NCI-H128 (cell line): ENCODE measurements around the gene NOLC1.
"Not testable (repeated sequence)": the region's sequence is repeated elsewhere in the genome, so short reads cannot be mapped to it uniquely, and the experiment has no call there.

Experiments
- DNase-seq: peaks from one replicate; lab custom pipeline; 2025; ENCODE audit not compliant: unreplicated experiment; lab: John Stamatoyannopoulos, UW

The NOLC1 gene

DNA sequence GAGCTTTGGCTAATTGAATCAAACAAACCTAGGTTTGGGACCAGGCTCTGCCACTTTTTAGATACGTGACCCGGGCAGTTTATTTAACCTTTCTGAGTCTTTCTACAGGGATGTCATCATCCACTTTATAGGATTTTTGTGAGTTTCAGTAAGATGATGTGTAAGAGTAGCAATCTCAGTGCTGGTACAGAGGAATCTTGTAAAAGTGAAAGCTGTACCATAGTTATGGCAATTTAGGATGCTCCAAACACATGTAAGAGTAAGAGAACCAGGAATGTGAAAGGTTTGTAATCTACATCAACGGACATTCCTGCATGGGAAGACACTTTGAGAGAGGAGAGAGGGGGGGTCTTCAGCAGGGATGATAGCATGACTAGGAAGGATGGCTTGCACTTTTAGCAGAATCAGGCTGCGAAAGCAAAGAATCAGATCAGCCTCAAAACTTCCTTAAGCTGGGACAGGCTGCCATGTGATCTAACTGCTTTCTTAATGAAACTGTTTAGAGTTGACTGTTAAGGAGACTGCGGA, 968 bp downstream of the NOLC1 start:
- no peak for DNase-seq

DNA sequence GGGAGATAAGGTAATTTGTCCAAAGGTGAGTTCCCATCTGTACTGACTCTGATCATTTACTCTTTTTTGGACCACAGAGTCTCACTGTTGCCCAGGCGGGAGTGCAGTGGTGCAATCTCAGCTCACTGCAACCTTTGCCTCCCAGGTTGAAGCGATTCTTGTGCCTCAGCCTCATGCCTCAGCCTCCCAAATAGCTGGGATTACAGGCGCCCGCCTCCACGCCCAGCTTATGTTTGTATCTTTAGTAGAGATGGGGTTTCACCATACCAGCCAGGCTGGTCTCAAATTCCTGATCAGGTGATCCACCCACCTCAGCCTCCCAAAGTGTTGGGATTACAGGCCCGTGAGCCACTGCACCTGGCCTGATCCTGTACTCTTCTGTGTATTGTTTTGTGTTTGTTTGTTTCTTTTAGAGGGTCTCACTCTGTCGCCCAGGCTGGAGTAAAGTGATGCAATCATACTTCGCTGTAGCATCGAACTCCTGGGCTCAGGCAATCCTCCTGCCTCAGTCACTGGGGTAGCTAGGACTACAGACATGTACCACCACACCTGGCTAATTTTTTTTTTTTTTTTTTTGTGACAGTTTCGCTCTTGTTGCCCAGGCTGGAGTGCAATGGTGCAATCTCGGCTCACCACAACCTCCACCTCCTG, 2.4 kb downstream of the NOLC1 start:
- DNase-seq = no peak

DNA sequence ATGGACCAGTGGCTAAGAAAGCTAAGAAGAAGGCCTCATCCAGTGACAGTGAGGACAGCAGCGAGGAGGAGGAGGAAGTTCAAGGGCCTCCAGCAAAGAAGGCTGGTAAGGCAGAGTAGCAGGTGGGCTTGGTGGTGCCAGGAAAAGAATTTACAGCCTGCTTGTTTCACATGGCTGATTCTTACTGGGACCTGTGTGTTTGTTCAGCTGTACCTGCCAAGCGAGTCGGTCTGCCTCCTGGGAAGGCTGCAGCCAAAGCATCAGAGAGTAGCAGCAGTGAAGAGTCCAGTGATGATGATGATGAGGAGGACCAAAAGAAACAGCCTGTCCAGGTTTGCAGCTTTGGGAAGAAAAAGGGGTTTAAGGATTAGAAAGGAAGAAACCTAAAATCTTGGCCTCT, 5.0 kb downstream of the NOLC1 start:
- DNase-seq = no peak

DNA sequence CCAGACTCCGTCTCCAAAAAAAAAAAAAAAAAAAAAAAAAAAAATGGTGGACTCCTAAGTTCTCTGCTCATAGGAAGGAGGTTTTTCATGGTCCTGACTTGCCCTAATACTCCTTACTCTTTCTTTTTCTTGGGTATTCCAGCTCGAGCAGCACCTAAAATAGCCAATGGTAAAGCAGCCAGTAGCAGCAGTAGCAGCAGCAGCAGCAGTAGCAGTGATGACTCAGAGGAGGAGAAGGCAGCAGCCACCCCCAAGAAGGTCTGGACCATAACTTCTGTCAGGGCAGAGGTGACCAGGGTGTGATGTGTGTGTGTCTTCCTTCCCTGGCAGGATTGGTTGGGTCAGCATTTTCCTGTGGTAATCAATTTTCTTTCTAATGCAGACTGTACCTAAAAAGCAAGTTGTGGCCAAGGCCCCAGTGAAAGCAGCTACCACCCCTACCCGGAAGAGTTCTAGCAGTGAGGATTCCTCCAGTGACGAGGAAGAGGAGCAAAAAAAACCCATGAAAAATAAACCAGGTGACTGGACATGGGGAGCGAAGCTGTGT, 6.9 kb downstream of the NOLC1 start:
- DNase-seq = no peak

DNA sequence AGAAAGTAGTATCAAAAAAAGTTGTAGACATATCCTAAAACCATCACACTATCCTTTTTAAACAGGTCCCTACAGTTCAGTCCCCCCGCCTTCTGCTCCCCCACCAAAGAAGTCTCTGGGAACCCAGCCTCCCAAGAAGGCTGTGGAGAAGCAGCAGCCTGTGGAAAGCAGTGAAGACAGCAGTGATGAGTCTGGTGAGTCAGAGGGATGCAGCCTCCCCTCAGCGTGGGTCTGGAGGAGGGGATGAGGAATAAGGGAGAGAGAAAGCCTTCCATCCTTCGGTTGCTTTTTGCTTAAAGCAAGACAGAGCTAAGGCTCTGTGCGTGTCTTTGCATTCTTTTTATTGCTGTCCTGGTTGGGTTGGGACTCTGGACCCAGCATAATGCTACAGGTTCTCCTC, 7.6 kb downstream of the NOLC1 start:
- DNase-seq = no peak

DNA sequence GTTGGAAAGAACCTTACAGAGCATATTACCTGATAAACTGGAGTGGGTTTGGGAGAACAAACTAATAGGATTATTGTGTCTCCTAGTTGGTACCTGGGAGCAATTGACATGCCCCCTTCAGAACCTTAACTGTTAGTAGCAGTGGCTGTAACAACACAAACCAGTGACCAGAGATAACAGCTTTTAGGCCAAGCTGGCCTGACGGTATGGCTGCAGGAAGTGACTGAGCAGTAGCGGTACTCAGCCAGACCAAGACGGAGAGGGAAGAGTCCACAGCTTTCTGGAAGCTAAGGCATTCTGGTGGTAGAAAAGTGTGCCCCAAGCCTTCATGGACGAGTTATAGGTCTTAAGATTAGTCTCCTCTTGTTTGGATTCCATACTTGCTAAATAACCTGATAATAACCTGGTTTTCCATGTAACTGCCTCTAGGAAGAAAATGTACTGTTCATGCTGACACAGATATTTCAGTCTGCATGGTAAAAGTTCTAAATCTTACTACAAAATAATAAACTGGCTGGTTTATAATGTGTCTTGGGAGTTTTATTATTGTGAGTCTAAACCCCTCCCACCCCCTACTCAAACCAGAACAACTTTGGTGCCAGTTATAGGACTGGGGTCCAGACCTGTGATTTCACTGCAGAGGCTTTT, 11.3 kb downstream of the NOLC1 start:
- no peak for DNase-seq

GRCh38 chr10:102167861-102168260, 15.7 kb downstream of the NOLC1 start:
- DNase-seq = no peak

GRCh38 chr10:102170602-102171001, 18.4 kb downstream of the NOLC1 start:
- DNase-seq = no peak

- no peak for DNase-seq
Observed at GRCh38 chr10:102172288-102172687, 20.1 kb downstream of the NOLC1 start.

- no peak for DNase-seq
Observed at GRCh38 chr10:102175415-102175814, 23.2 kb downstream of the NOLC1 start.

DNA sequence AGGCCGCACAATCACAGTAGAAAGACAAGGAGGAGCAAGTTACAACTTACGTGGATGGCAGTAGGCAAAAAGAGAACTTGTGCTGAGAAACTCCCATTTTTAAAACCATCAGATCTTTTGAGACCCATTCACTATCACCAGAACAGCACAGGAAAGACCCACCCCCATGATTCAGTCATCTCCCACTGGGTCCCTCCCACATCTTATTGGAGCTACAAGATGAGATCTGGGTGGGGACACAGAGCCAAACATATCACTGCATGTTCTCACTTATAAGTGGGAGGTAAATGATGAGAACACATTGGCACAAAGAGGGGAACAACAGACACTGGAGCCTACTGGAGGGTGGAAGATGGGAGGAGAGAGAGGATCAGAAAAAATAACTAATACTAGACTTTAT, 32.4 kb downstream of the NOLC1 start:
- DNase-seq = no peak

GRCh38 chr10:102185272-102185671, 33.1 kb downstream of the NOLC1 start:
- no peak for DNase-seq

DNA sequence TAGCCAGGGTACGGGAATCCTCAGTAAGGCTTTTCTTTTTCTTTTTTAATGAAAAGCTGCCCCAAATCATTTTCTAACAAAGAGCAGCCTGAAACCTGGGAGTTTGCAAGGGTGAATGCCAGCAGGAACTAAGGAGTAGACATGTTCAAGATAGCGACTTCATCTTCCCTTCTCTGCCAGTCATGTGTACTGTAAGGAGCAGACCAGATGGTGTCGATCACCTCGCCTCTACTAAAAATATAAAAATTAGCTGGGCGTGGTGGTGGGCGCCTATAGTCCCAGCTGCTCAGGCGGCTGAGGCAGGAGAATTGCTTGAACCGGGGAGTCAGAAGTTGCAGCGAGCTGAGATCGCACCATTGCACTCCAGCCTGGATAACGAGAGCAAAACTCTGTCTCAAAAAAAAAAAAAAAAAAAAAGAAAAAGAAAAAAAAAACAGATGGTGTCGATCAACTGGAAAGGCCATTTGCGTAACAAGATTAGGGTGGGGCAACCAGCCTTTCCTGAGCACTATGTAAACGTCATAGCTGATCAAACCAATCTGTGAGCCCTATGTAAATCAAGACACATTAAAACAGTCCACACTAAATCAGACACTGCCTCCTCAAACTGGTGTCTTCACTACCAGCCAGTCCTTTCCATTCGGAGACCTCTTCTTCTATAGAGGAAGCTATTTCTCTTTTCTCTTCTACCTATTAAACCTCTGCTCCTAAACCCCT, 33.8 kb downstream of the NOLC1 start:
- no peak for DNase-seq

DNA sequence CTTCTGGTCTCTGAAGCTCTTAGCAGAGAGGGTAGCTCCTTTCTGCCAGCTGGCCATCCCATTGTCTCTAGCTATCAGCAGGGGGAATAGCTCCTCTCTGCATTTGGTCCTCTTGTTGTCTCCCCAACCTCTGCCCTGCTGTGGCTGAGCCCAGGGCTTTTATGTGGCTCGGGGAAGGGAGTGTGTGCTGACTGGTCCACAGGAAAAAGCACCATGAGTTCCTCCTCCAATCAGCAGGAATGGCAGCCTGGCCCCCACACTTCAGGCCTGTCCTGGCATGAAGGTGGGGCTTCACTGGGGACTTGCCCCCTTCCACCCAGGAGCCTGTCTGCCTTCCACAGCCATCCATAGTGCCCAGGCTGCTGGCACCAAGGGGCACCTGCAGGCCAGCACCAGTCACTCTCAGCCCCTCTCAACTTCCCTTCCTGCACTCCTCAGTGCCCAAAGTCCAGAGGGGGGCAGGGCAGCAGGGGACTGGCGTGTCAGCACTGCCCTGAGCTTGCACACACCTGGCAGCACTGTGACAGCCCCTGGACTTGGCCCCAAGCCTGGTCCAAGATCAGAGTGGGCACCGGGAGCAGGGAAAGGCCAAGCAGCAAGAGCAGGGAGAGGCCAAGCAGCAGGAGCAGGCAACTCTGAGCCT, 36.2 kb downstream of the NOLC1 start:
- DNase-seq = no peak

DNA sequence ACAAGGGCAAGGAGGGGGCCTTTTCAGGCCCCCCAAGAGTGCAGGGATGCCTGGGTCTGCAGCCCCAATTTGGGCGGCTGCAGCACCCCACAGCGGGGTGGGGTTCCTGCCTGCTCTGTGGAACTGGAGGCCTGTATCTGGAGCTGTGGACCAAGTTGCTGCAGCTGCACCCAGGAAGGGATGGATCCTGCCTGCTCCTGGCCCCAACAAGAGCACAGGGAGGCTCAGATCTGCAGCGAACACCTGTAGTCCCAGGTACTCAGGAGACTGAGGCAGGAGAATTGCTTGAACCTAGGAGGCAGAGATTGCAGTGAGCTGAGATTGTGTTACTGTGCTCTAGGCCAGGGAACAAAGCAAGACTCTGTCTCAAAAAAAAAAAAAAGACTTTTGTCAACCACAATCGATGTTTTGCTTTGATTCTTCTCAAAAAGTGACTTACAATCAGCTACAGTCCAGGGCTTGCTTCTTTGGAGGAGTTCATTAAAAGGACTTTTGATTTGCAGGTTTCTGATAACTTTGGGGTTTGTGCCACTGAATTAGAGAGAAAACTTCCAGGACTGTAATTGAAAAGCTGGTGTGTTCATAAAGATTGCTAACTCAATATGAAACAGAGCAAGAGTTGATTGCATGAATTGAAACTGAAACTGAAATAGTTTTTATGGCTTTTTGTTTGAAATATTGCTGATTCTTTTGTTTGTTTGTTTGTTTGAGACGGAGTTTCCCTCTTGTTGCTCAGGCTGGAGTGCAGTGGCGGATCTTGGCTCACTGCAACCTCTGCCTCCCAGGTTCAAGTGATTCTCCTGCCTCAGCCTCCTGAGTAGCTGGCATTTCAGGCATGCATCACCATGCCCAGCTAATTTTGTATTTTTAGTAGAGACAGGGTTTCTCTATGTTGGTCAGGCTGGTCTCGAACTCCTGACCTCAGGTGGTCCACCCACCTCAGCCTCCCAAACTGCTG, 37.0 kb downstream of the NOLC1 start:
- not testable (repeated sequence) for DNase-seq

GRCh38 chr10:102191956-102192355, 39.8 kb downstream of the NOLC1 start:
- no peak for DNase-seq

DNA sequence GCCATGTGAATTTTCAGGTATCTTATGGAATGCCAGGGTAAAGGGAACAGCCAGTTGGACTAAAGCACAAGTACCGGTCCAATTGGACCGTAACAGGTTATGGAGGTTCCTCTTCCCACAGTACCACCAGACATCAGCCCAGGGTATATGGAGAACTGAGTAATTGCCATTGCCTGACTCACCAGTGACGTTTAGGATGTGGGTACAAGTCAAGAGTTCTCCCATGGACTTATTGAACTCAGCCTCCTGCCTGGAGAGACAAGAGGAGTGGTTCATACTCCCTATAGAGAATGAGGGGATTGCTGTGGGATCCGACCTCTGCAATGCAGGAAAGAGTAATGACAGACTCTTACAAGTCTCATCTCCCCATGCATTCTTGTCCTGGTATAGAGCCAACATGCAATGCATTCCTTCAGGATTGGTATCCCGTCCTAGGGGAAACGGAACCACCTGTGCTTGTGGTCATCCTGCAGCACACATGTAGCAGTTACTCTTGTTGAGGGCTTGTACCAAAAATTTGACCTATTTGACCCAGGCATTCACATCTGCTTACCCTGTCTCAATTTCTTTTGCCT, 43.2 kb downstream of the NOLC1 start:
- DNase-seq = no peak

DNA sequence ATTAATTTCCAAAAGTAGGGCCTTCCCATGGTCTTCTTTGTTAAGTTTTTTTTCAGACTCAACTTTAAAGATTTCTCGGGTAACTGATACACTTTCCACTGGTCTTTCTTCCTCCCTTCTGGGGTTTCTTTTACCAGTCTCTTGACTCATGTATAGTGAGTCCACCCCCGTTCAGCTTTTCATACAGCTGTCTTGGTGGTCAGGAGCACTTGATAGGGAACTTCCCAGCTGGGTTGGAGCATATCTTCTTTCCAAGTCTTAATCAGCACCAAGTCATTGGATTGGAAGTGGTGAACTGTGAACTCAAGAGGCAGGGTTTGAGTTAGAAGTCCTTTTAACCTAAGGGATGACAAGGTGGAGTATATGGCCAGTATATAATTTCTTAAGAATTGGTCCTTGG, 44.7 kb downstream of the NOLC1 start:
- no peak for DNase-seq

DNA sequence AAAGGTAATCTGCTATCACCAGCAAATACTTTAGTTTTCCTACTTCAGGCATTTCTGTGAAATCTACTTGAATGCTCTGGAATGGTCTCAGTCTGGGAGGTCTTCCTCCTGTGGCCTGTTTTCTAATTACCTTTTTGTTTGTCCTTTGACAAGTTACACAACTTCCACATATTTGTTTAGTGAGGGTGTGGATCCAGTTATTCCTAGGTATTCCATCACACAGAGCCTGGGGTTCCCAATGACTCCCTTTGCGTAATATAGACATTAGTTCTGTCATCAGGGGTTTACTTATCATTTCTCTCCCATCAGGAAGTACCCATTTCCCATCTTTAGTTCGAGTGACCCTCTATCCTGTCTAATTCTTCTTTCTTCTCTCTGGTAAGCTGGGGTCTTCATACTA, 45.8 kb downstream of the NOLC1 start:
- DNase-seq = no peak
